Mesothelial cell of epicardium (in vitro differentiated cells): ENCODE results near the gene MAP2K3. TPM values are rescaled to one million over a fixed set of nuclear protein-coding genes. Genes with fewer than 3 reads are reported as not detected.

Experiments
- DNase-seq, 2 experiments: peaks; one replicate each; pipeline ENCODE4 v3.0.0; 2021; ENCODE audit warnings: low spot score in 2 of 2; ENCODE audit not compliant: unreplicated experiment in 2 of 2
- H3K27ac Mint-ChIP-seq: 2 replicates; pipeline ENCODE4 v1.8.0; 2021; ENCODE audit warnings: mixed read lengths
- H3K27me3 Mint-ChIP-seq: 2 replicates; pipeline ENCODE4 v1.8.0; 2021; ENCODE audit warnings: low read depth, mixed read lengths
- H3K36me3 Mint-ChIP-seq: 2 replicates; pipeline ENCODE4 v1.8.0; 2021; ENCODE audit warnings: mixed read lengths
- H3K4me1 Mint-ChIP-seq: 2 replicates; pipeline ENCODE4 v1.8.0; 2021; ENCODE audit warnings: mixed read lengths
- H3K4me3 Mint-ChIP-seq: 2 replicates; pipeline ENCODE4 v1.8.0; 2021; ENCODE audit warnings: mild to moderate bottlenecking, moderate library complexity, mixed read lengths
- H3K9me3 Mint-ChIP-seq: 2 replicates; pipeline ENCODE4 v1.8.0; 2021; ENCODE audit warnings: mixed read lengths
- CTCF ChIP-seq: fragments of 200-600 bp; sonication (generic); IDR thresholded peaks from one replicate; pipeline ENCODE4 v1.5.0; 2021; ENCODE audit warnings: antibody characterized with exemption; ENCODE audit not compliant: unreplicated experiment
- total RNA-seq: library from RNA; stranded (reverse); gene quantifications from 3 replicates; pipeline ENCODE4 v1.2.1, GENCODE V29; 2021

MAP2K3 gene
- total RNA-seq, 1 donor from 2014 or later, result 26.8 TPM

DNA sequence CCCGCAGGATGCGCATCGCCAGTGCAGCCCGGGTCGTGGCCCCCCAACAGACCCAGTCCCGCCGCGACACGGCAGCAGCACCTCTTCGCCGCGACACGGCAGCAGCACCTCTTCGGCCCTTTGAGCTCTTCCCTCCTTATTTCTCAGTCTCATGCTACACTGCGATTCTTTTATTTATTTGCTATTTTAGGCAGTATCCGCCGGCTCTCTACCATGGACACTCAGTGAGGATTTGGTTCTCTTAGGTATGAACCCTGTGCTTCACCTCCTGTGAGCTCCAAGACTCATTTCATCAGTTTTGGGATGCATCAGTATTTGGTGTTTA, 8.3 kb upstream of the MAP2K3 start:
- Mint-ChIP-seq H3K4me1 (peaks cover 12% of the 10 kb centered on the region), H3K27me3 (peaks cover 23% of the 10 kb centered on the region), H3K36me3 (no peaks in the 10 kb centered on the region), H3K9me3 (no peaks in the 10 kb centered on the region), H3K27ac (no peak overlapping the region), H3K4me3 (peak overlapping the region; percentile 69)
- no peak for TF ChIP-seq CTCF
- no peak for DNase-seq

- no peak overlapping the region for H3K4me3 Mint-ChIP-seq
- H3K4me1 Mint-ChIP-seq, result peaks cover 12% of the 10 kb centered on the region
- H3K36me3 Mint-ChIP-seq, result no peaks in the 10 kb centered on the region
- peaks cover 31% of the 10 kb centered on the region for H3K27me3 Mint-ChIP-seq
- no peak overlapping the region for H3K27ac Mint-ChIP-seq
- TF ChIP-seq CTCF, result no peak
- DNase-seq, result no peak
- no peaks in the 10 kb centered on the region for H3K9me3 Mint-ChIP-seq
Observed at GRCh38 chr17:21277332-21277731, 7.2 kb upstream of the MAP2K3 start.

GRCh38 chr17:21278450-21279197, 5.9 kb upstream of the MAP2K3 start:
- H3K4me1 Mint-ChIP-seq, result peaks cover 12% of the 10 kb centered on the region
- peaks cover 38% of the 10 kb centered on the region for H3K27me3 Mint-ChIP-seq
- no peaks in the 10 kb centered on the region for H3K36me3 Mint-ChIP-seq
- no peak overlapping the region for H3K27ac Mint-ChIP-seq
- no peak overlapping the region for H3K4me3 Mint-ChIP-seq
- H3K9me3 Mint-ChIP-seq, result no peaks in the 10 kb centered on the region
- DNase-seq, result no peak
- TF ChIP-seq CTCF, result no peak

DNA sequence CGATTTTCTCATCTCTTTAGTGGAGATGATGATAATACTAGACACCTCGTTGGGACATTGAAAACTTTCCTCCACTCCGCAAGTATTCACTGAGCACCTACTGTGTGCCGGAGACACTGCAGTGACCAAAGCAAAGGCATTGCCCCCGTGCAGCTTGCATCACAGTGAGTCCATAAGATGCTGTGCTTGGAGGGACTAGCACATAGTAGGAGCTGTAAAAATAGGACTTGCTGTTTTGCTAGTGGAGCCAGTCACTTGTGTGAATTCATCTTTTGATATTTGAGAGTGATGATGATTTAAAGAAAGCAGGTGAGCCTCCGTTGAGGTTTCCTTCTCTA, 5.3 kb upstream of the MAP2K3 start:
- Mint-ChIP-seq H3K36me3 (no peaks in the 10 kb centered on the region), H3K27ac (no peak overlapping the region), H3K4me3 (no peak overlapping the region), H3K27me3 (peaks cover 38% of the 10 kb centered on the region), H3K9me3 (no peaks in the 10 kb centered on the region), H3K4me1 (peaks cover 12% of the 10 kb centered on the region)
- DNase-seq, result no peak
- TF ChIP-seq CTCF, result no peak

- Mint-ChIP-seq H3K4me3 (no peak overlapping the region), H3K27me3 (peaks cover 38% of the 10 kb centered on the region), H3K27ac (no peak overlapping the region), H3K36me3 (no peaks in the 10 kb centered on the region), H3K9me3 (no peaks in the 10 kb centered on the region), H3K4me1 (peaks cover 12% of the 10 kb centered on the region)
- TF ChIP-seq CTCF, result no peak
- no peak for DNase-seq
Observed at GRCh38 chr17:21279582-21279981, 4.9 kb upstream of the MAP2K3 start.

- peaks cover 8% of the 10 kb centered on the region for H3K4me1 Mint-ChIP-seq
- H3K9me3 Mint-ChIP-seq, result no peaks in the 10 kb centered on the region
- H3K27me3 Mint-ChIP-seq, result peaks cover 38% of the 10 kb centered on the region
- H3K36me3 Mint-ChIP-seq, result no peaks in the 10 kb centered on the region
- H3K4me3 Mint-ChIP-seq, result no peak overlapping the region
- TF ChIP-seq CTCF, result peak; percentile 78
- peak; percentile 78 to 91 for DNase-seq
- no peak overlapping the region for H3K27ac Mint-ChIP-seq
Observed at GRCh38 chr17:21280081-21280518, 4.4 kb upstream of the MAP2K3 start.
